Stimulated activated CD8-positive, alpha-beta memory T cell treated with anti-CD3 and anti-CD28 coated beads, Interleukin-2, amount 100 ng/mL, for 48 hours (primary cell): Measurements from ENCODE around the gene FDXACB1.

ENCODE experiments used
- DNase-seq, 2 donors: peaks; one replicate each; pipeline ENCODE4 v3.0.0-alpha.2; 2020; ENCODE audit warnings: low read depth in 2 of 2

Gene FDXACB1, protein sequence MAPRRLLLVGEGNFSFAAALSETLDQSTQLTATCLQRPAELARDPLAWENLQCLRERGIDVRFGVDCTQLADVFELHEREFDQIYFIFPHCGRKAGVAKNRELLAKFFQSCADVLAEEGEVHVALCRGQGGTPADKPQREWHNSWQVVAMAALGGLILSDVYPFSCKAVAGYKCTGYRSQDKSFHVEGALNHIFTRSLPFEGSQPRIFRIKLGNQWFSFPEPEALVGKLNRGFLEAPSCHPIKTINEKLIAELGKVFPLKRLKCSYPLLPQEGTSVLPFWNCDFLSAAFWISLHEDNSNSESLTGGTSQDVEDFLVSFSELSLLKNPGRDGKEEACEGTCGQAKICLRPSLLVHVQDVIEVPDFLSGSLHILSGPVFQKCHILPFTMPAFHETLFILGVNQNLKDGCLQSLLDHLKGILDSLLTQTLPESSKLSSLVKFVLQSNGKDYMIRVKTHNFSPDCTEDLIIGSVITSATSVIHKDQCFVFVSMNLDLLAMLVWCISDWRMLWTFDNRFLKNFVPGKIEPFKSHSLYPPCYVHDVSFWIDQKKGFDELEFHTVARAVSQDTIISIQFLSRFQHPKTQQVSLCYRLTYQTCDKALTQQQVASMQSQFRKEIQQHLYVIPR

DNA sequence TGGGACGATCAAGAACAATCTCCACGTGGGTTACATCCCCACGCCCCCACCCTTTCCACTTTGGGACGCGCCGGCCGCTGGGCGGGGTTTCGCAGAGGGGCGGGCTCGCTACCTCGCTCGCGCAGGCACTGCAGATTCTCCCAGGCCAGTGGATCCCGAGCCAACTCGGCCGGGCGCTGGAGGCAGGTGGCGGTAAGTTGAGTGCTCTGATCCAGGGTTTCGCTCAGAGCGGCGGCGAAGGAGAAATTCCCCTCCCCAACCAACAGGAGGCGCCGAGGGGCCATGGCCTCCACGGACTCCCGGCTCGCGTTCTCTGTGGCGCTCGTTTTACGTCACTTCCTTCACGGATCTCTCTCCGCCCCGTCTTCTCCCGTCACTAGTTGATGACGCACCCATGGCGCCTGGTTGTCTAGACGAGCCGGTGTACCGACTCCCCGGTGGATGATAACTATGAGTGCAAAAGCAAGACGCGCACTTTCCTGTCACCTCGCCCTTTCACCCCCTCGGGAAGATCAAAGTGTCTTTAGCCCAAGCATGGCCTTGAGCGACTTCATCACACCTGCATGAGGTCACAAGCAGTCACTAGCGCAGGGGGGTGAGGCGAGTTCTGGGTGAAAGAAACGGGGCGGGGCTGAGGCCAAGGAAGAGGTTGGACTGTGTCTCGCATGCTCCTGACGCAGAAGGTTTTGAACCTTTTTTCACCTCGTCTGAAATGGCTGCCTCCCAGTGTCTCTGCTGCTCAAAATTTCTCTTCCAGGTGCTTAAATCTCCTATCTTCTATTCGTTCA, at the start of gene FDXACB1, which contains the start of gene CFAP68:
Gene FDXACB1 (minus strand): TSS at position 317 of the 788 bp plus-strand sequence. CDS start 33 bp downstream, at position 284.
Gene CFAP68 (plus strand): TSS at position 693 of the 788 bp plus-strand sequence. CDS start 20 bp downstream, at position 713.
- DNase-seq = peak; percentile 86 to 90

GRCh38 chr11:111926505-111927391, 47.8 kb upstream of the FDXACB1 start:
- DNase-seq = peak; percentile 92 to 94

- DNase-seq = no peak
These were observed 47.0 kb upstream of the FDXACB1 start for GRCh38 chr11:111925953-111926352.

DNA sequence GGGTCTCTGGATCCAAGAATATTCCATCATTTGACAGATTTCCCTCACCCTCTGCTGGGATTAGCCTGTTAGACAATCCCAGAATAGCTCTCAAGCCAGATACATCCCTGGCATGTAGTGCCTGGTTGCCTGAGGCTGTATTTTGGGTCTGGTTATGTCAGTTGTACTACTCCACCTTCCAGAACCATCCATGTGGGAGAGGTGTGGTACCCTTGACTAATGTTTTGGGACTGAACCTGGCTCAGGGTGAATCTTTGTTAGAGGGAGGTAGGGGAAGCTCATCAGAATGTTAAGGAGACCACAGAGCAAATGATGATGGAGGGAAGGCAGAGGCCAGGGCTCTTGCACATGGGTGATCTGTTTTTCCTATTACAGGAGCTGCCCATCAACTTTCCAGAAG, 45.0 kb upstream of the FDXACB1 start:
- DNase-seq = no peak

DNA sequence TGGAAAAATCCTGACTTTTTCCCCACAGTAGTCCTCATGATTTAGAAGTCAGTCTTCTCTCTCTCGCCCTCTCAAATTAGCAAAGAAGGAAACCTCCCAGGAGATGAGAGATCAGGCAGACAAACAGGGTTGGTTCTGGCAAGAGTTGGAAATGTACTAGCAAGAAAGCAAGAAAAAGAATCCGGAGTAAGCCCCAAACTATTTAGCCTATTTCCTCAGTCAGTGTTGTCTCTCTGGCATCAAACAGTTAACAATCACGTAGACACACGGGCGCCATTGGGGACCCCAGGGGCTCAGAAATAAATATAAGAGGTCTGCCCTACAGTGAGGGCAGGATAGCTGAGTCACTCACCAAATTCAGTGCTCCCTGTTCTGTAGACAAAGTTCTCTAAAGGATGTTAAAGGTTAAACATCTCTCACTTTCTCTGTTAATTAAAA, 44.4 kb upstream of the FDXACB1 start:
- DNase-seq = no peak

GRCh38 chr11:111922803-111923202, 43.8 kb upstream of the FDXACB1 start:
- DNase-seq = no peak

GRCh38 chr11:111921541-111922230, 42.7 kb upstream of the FDXACB1 start:
- no peak for DNase-seq

GRCh38 chr11:111920908-111921307, 41.9 kb upstream of the FDXACB1 start:
- DNase-seq = no peak

- no peak for DNase-seq
These were observed 39.7 kb upstream of the FDXACB1 start, which contains the start of gene C11orf52 for GRCh38 chr11:111918390-111919256. C11orf52 (plus strand) TSS chr11:111918913; CDS start chr11:111918973, 60 bp downstream.

- no peak for DNase-seq
These were observed 38.8 kb upstream of the FDXACB1 start for GRCh38 chr11:111917788-111918187.

GRCh38 chr11:111917312-111917711, 38.3 kb upstream of the FDXACB1 start:
- no peak for DNase-seq

- DNase-seq = no peak
These were observed 37.8 kb upstream of the FDXACB1 start for GRCh38 chr11:111916768-111917167.

DNA sequence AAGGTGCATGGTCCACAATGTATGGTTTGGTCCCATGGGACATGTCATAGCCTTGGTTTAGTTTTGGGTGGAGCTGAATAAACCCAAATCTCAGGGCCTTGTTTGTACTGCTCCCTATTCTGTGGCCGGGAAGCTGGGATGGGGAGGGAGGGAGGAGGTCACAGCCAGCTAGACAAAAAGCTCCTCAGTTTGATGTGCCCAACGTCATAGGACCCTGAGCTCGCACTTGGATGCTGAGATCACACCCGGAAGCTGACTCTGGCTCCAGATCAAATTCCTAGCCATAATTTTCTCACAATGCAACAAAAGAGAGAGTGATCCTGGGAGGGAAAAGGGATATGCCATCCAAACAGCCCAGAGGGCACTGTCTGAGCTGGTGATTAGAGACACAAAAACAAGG, 35.0 kb upstream of the FDXACB1 start:
- DNase-seq = no peak

DNA sequence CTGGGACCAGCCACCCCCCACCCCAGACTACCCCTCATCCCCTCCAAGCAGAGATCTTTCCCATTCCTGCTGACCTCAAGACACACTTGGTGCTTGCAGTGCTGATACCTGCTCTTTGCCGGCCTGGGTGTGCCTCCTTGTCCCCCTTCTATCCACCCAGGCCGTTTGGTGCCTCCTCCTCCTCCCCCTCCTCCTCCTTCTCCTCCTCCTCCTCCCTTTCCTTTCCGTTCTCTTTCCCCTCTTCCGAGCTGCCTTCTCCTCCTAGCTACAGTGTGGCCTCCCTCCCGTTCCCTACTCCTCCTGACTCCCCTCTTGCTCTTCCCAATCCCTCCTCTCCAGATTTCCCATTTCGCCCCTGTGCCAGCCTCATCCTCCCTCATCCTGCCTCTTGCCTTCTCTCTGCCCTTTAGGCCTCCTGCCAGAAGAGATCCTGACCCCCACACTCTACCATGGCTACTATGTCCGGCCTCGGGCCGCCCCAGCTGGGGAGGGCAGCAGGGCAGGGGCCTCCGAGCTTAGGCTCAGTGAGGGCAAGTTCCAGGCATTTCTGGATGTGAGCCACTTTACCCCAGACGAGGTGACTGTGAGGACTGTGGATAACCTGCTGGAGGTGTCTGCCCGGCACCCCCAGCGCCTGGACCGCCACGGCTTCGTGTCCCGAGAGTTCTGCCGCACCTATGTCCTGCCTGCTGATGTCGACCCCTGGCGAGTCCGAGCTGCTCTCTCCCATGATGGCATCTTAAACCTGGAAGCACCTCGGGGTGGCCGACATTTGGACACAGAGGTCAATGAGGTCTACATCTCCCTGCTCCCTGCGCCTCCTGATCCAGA, 34.3 kb upstream of the FDXACB1 start:
- no peak for DNase-seq

DNA sequence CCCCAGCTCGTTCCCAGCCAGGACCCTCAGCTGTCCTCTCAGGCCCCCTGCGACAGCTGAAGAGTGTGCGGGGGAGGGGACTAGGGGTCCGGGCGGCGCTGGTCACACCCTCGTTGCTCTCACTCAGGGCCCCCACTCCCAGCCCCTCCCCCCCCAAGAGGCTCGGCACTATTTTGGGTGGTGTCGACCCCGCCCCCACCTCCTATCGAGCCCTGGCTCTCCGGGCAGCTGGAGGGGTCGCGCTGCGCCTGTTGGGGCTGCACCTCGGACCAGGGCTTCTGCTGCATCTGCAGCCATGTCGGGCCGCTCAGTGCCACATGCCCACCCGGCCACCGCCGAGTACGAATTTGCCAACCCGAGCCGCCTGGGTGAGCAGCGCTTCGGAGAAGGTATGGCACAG, 33.6 kb upstream of the FDXACB1 start, which contains the start of gene HSPB2:
Gene HSPB2 (plus strand): TSS at position 200 of the 400 bp plus-strand sequence. CDS start 96 bp downstream, at position 296.
- DNase-seq = no peak

DNA sequence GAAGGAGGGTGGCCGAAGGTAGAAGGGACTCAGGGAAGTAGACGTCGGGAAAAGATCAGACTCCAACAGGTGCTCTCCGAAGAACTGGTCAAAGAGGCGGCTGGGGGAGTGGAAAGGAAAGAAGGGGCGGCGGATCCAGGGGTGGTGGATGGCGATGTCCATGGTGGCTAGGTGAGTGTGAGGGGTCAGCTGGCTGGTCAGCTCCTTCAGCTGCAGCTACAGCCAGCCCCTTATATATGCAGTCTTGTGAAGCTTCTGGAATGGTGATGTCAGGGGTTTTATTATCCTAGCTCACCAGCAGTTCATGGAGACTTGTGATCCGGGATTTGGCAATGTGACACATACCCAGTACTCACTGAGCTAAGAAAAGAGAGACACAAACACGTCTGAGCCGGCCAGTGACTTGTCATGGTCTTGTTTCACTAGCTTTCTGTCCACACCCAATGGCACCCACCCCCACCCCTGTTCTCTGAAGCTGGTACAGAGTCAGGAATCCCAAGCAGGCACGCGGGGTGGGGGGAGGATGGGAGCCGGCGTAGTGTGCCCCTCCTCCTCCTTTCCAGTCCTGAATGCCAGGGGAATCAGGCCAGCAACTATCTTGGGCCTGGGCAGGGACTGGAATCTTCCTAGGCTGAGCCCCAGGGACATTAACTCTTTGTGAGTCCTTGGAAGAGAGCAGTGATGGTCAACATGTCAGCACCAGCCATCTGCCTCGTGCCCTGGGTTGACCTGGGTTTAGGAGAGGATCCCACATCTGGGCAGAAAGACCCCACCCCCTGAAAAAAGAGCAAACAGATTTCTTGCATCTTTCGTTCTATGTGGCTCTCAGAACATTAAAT, 32.8 kb upstream of the FDXACB1 start, which contains the start of gene CRYAB:
Gene CRYAB (minus strand): TSS at position 208 of the 839 bp plus-strand sequence. CDS start 46 bp downstream, at position 162.
- no peak for DNase-seq
